Measurements from ENCODE around the gene LAMA2. TPM values are rescaled to one million over a fixed set of nuclear protein-coding genes. Genes with fewer than 3 reads are reported as not detected.

Gene LAMA2
- total RNA-seq, 1 experiment from 2014 or later: 8.2 TPM

DNA sequence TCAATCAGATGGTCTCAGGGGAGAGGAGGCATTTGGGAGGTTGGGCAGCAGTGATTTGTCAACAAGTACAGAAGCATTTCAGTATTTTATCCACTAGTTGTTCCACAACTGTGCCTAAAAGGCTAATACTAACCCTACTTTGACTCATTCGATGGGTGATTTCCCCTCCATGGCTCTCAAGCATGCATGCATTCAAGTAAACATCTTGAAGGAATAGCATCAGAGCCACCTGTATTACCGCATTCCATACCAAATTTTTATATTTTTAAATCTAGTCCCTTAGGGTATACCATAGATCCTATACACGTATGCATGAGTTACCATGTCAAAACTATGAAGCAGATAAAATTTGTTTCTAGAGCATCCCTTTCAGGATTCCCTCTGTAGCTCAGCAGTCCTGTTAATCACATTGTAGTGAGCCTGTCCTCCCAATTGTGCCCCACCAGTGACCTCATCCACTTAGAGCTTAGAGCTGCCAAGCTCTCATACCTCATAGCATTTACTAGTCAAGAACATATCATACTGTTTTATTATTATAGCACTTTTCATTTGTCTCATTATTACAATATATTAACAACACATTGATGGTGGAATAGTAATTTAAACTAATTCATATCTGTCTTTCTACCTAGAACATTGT, 213.8 kb downstream of the LAMA2 start:
- ChIA-PET POLR2A (no interaction called here), RAD21 (ENCODE audit: low non-redundant PET in 1 of 2, low total read pairs in 2 of 2, uncharacterized antibody in 2 of 2, unreplicated experiment in 2 of 2) (no interaction called here), CTCF (no interaction called here)
- DNase-seq (ENCODE audit: low read depth, low spot score): no peak
- Histone ChIP-seq H4K20me1 (ENCODE audit: insufficient read depth) (no peaks in the 10 kb centered on the region), H3K79me2 (ENCODE audit: insufficient read depth, low read length) (no peaks in the 10 kb centered on the region), H3K27ac (ENCODE audit: low read depth, low read length) (no peak overlapping the region), H3K9me2 (ENCODE audit: insufficient read depth) (no peaks in the 10 kb centered on the region), H3K27me3 (ENCODE audit: insufficient read depth, low read length) (no peaks in the 10 kb centered on the region), H3K36me3 (ENCODE audit: control insufficient read depth in 1 of 2, insufficient read depth in 2 of 2, low read length in 2 of 2) (no peaks in the 10 kb centered on the region), H3K4me3 (replicated peaks in 1 of 2; ENCODE audit: low read depth in 1 of 2, low read length in 2 of 2) (no peak overlapping the region), H3K4me1 (ENCODE audit: control insufficient read depth in 1 of 2, insufficient read depth in 2 of 2, low read length in 2 of 2) (no peaks in the 10 kb centered on the region), H3K9ac (ENCODE audit: low read length) (no peak overlapping the region), H3K4me2 (ENCODE audit: low read length) (no peak overlapping the region), H3K9me3 (ENCODE audit: control insufficient read depth in 1 of 2, insufficient read depth in 1 of 2, low read depth in 1 of 2, low read length in 2 of 2) (no peaks in the 10 kb centered on the region), H2AFZ (ENCODE audit: low read depth, low read length, poor library complexity, severe bottlenecking) (no peak overlapping the region)
- intact Hi-C loops (cut with micrococcal nuclease): no loop called here
- no peak for ATAC-seq
- BruUV-seq (replicated peaks): no TSS peak
- no peak for TF ChIP-seq EZH2phosphoT487 (IDR thresholded peaks at IDR 0.05; ENCODE audit: borderline replicate concordance)
- TF ChIP-seq CBX3 (IDR thresholded peaks at IDR 0.05; ENCODE audit: low read depth): no peak
- no peak for TF ChIP-seq ELF1 (IDR thresholded peaks at IDR 0.05; ENCODE audit: borderline replicate concordance, low read depth)
- no peak for TF ChIP-seq CTCF (IDR thresholded peaks at IDR 0.05 in 2 of 3, conservative IDR thresholded peaks at IDR 0.05 in 1 of 3; ENCODE audit: borderline replicate concordance in 1 of 3, insufficient read depth in 1 of 3, low read depth in 2 of 3, low read length in 2 of 3)
- TF ChIP-seq, protein P1, sequence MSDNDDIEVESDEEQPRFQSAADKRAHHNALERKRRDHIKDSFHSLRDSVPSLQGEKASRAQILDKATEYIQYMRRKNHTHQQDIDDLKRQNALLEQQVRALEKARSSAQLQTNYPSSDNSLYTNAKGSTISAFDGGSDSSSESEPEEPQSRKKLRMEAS (IDR thresholded peaks at IDR 0.05): no peak
- TF ChIP-seq ZNF274 (IDR thresholded peaks at IDR 0.05; ENCODE audit: low read depth, low read length): no peak
- no peak for TF ChIP-seq RAD21 (IDR thresholded peaks at IDR 0.05; ENCODE audit: low read depth)
- no peak for TF ChIP-seq SP1 (IDR thresholded peaks at IDR 0.05; ENCODE audit: low read depth)
- no peak for TF ChIP-seq EZH2 (IDR thresholded peaks at IDR 0.05)
- no peak for TF ChIP-seq YY1 (IDR thresholded peaks at IDR 0.05; ENCODE audit: extremely low read depth, insufficient replicate concordance, low read depth, low read length)
- no peak for TF ChIP-seq ZFX (IDR thresholded peaks at IDR 0.05)
- TF ChIP-seq JUND (IDR thresholded peaks at IDR 0.05): no peak
